ENCODE results near the gene ATOH8. TPM values are rescaled to one million over a fixed set of nuclear protein-coding genes. Genes with fewer than 3 reads are reported as not detected.

ATOH8 gene
- total RNA-seq, 1 donor from 2014 or later: not detected

GRCh38 chr2:85719609-85720240 lies 34.1 kb upstream of the ATOH8 start:
- H3K4me3 Mint-ChIP-seq: no peak overlapping the region

GRCh38 chr2:85720533-85720932 lies 33.3 kb upstream of the ATOH8 start:
- DNase-seq: no peak
- no peaks in the 10 kb centered on the region for H3K4me1 Mint-ChIP-seq
- peaks cover 12% of the 10 kb centered on the region for H3K27me3 Mint-ChIP-seq
- ATAC-seq (ENCODE audit: low read depth): no peak
- no peak for TF ChIP-seq CTCF (IDR thresholded peaks at IDR 0.05)
- POLR2A ChIA-PET: no interaction called here
- CTCF ChIA-PET: interaction anchor here (0.8 to 2.4 kb wide), 3 partner anchors 9 to 13 kb away, joined by 4 to 14 read pairs (median 8); no protein-coding TSS in a partner anchor
- H3K9me3 Mint-ChIP-seq: no peaks in the 10 kb centered on the region
- no peak overlapping the region for H3K4me3 Mint-ChIP-seq
- no peaks in the 10 kb centered on the region for H3K36me3 Mint-ChIP-seq (ENCODE audit: low read depth)
- intact Hi-C loops (cut with micrococcal nuclease): no loop called here
- no peak overlapping the region for H3K27ac Mint-ChIP-seq

More at GRCh38 chr2:85719609-85720240, 34.1 kb upstream of the ATOH8 start:
- POLR2A ChIA-PET: interaction anchor here (0.6 kb wide), 1 partner anchor 94 kb away, joined by 3 read pairs; no protein-coding TSS in a partner anchor
- H3K4me1 Mint-ChIP-seq: no peaks in the 10 kb centered on the region
- H3K36me3 Mint-ChIP-seq (ENCODE audit: low read depth): no peaks in the 10 kb centered on the region
- DNase-seq (no peak), ATAC-seq (ENCODE audit: low read depth) (no peak)
- no peak overlapping the region for H3K27ac Mint-ChIP-seq
- CTCF ChIA-PET: interaction anchor here (2.2 to 2.4 kb wide), 2 partner anchors 10 to 11 kb away, joined by 8 to 14 read pairs; no protein-coding TSS in a partner anchor
- peaks cover 9% of the 10 kb centered on the region for H3K27me3 Mint-ChIP-seq
- H3K9me3 Mint-ChIP-seq: no peaks in the 10 kb centered on the region
- no peak for TF ChIP-seq CTCF (IDR thresholded peaks at IDR 0.05)
- intact Hi-C loops (cut with micrococcal nuclease): no loop called here

- Mint-ChIP-seq H3K4me1 (no peaks in the 10 kb centered on the region), H3K9me3 (no peaks in the 10 kb centered on the region), H3K27ac (no peak overlapping the region), H3K27me3 (peaks cover 12% of the 10 kb centered on the region), H3K36me3 (ENCODE audit: low read depth) (no peaks in the 10 kb centered on the region), H3K4me3 (no peak overlapping the region)
- ChIA-PET POLR2A (no interaction called here), CTCF (interaction anchor here (2.4 kb wide), 1 partner anchor 8 kb away, joined by 14 read pairs; no protein-coding TSS in a partner anchor)
- no peak for DNase-seq
- no peak for ATAC-seq (ENCODE audit: low read depth)
- no peak for TF ChIP-seq CTCF (IDR thresholded peaks at IDR 0.05)
- intact Hi-C loops (cut with micrococcal nuclease): no loop called here
These were observed 32.1 kb upstream of the ATOH8 start for GRCh38 chr2:85721641-85722040.

DNA sequence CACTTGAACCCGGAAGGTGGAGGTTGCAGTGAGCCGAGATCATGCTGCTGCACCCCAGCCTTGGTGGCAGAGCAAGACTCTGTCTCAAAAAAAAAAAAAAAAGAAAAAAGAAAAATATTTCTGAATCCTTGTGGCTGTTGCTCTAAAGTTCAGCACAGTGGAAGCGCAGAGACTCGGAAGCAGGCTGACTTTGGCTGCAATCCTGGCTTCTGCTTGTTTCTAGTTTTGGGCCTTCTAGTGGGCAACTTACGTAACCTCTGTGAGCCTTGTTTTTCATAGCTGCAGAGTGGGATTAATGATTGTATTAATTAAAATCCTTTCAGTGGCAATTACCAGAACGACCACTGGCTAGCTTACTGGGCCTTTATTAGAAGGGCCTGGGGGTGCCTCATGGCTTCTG lies 31.3 kb upstream of the ATOH8 start:
- TF ChIP-seq CTCF (IDR thresholded peaks at IDR 0.05): no peak
- no peaks in the 10 kb centered on the region for H3K9me3 Mint-ChIP-seq
- ATAC-seq (ENCODE audit: low read depth) (no peak), DNase-seq (no peak)
- H3K4me1 Mint-ChIP-seq: no peaks in the 10 kb centered on the region
- POLR2A ChIA-PET: no interaction called here
- no peak overlapping the region for H3K27ac Mint-ChIP-seq
- intact Hi-C loops (cut with micrococcal nuclease): no loop called here
- CTCF ChIA-PET: interaction anchor here (1.0 kb wide), 1 partner anchor 24 kb away, joined by 3 read pairs; no protein-coding TSS in a partner anchor
- H3K27me3 Mint-ChIP-seq: peaks cover 12% of the 10 kb centered on the region
- no peaks in the 10 kb centered on the region for H3K36me3 Mint-ChIP-seq (ENCODE audit: low read depth)
- no peak overlapping the region for H3K4me3 Mint-ChIP-seq

DNA sequence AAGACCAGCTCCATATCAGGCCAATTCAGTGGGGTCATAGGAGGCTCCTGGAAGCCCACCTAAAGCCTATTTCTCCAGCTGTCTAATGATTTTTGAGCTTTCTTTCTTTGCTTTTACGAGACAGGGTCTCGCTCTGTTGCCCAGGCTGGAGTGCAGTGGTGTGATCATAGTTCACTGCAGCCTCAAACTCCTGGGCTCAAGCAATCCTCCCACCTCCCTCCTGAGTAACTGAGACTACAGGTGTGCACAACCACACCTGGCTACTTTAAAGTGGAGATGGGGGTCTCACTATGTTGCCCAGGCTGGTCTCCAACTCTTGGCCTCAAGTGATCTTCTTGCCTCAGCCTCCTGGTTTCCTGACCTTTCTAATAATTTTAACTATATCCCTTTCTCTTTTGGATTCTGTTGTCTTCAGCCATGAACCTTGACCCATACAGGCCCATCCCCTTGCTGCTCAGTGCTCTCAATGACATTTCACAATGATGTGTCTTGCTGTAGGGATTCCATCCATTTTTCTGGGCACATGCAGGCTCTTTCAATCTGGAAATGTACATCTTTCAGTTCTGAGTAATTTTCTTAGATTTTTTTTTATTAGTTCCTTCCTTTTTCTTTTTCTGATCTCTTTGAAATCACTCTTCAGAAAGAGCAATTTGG lies 30.0 kb upstream of the ATOH8 start:
- H3K9me3 Mint-ChIP-seq: no peaks in the 10 kb centered on the region
- H3K27me3 Mint-ChIP-seq: peaks cover 17% of the 10 kb centered on the region
- ATAC-seq (ENCODE audit: low read depth) (no peak), DNase-seq (no peak)
- H3K36me3 Mint-ChIP-seq (ENCODE audit: low read depth): no peaks in the 10 kb centered on the region
- no peak overlapping the region for H3K4me3 Mint-ChIP-seq
- TF ChIP-seq CTCF (IDR thresholded peaks at IDR 0.05): no peak
- intact Hi-C loops (cut with micrococcal nuclease): no loop called here
- POLR2A ChIA-PET: no interaction called here
- CTCF ChIA-PET: interaction anchor here (0.9 to 3.7 kb wide), 3 partner anchors 25 to 90 kb away, joined by 3 to 25 read pairs (median 3); no protein-coding TSS in a partner anchor
- peaks cover 1% of the 10 kb centered on the region for H3K4me1 Mint-ChIP-seq
- no peak overlapping the region for H3K27ac Mint-ChIP-seq
